HepG2 (cell line): Measurements from ENCODE around the gene TNS4. TPM values are rescaled to one million over a fixed set of nuclear protein-coding genes. Genes with fewer than 3 reads are reported as not detected.

Experiments
- ETV5 ChIP-seq: IDR thresholded peaks from 2 replicates; pipeline ENCODE4 v1.6.1; 2018; ENCODE audit warnings: missing biosample characterization, missing genetic modification reagents, inconsistent platforms, borderline replicate concordance
- FOSL2 ChIP-seq: sonication (generic); formaldehyde crosslinking; IDR thresholded peaks from 2 replicates; pipeline ENCODE4 v1.4.0; 2020; ENCODE audit warnings: missing genetic modification reagents
- NFAT5 ChIP-seq: sonication (generic); formaldehyde crosslinking; IDR thresholded peaks from 2 replicates; pipeline ENCODE4 v1.4.0; 2020; ENCODE audit warnings: missing genetic modification reagents
- PLSCR1 ChIP-seq: sonication (generic); formaldehyde crosslinking; IDR thresholded peaks from 2 replicates; pipeline ENCODE4 v1.5.0; 2020; ENCODE audit warnings: missing genetic modification reagents, mild to moderate bottlenecking, borderline replicate concordance
- SKI ChIP-seq: fragments of 450-650 bp; IDR thresholded peaks from one replicate; pipeline ENCODE4 v1.6.1; 2018; ENCODE audit warnings: mild to moderate bottlenecking; ENCODE audit not compliant: partially characterized antibody
- TERF1 ChIP-seq: sonication (generic); formaldehyde crosslinking; IDR thresholded peaks from 2 replicates; pipeline ENCODE4 v1.8.0; 2022; ENCODE audit warnings: mild to moderate bottlenecking, missing genetic modification reagents, moderate library complexity
- ZNF550 ChIP-seq: sonication (generic); formaldehyde crosslinking; IDR thresholded peaks from 2 replicates; pipeline ENCODE4 v1.4.0; 2020; ENCODE audit warnings: mild to moderate bottlenecking, missing genetic modification reagents, borderline replicate concordance
- polyA plus RNA-seq, 8 experiments: library from polyadenylated mRNA; depleted of rRNA in 3 of 8; stranded (reverse) in 7 of 8; unstranded in 1 of 8; fragments of >200 nt; fragmentation: Illumina TruSeq in 4 of 8; extraction: Trizol in 4 of 8; gene quantifications; 2 replicates each; pipeline versions ENCODE4 v1.2.1 to v1.2.3, GENCODE V29; 2011 to 2016; ENCODE audit warnings: low read depth in 4 of 8, missing spikeins in 1 of 8, mixed read lengths in 1 of 8; ENCODE audit not compliant: insufficient read depth in 1 of 8
- total RNA-seq, 5 experiments: library from RNA; depleted of rRNA; stranded (reverse); fragments of >200 nt; fragmentation: Illumina TruSeq; extraction: Trizol; gene quantifications; 2 replicates each; pipeline ENCODE4 v1.2.3, GENCODE V29; 2016; ENCODE audit warnings: low read depth in 1 of 5
- TF ChIP-seq, protein P1 (sequence below): sonication (generic); formaldehyde crosslinking; IDR thresholded peaks from 2 replicates; pipeline ENCODE4 v1.4.0; 2020; ENCODE audit warnings: missing genetic modification reagents
- TF ChIP-seq, protein P2 (sequence below): sonication (generic); formaldehyde crosslinking; IDR thresholded peaks from 2 replicates; pipeline ENCODE4 v1.4.0; 2020; ENCODE audit warnings: mild to moderate bottlenecking, missing genetic modification reagents

Gene TNS4
- total and polyA plus RNA-seq, 2 of the 13 experiments (the other 11 are each of a cell fraction or from before 2014, with no cell fraction given): 0.58 to 2.1 TPM

DNA sequence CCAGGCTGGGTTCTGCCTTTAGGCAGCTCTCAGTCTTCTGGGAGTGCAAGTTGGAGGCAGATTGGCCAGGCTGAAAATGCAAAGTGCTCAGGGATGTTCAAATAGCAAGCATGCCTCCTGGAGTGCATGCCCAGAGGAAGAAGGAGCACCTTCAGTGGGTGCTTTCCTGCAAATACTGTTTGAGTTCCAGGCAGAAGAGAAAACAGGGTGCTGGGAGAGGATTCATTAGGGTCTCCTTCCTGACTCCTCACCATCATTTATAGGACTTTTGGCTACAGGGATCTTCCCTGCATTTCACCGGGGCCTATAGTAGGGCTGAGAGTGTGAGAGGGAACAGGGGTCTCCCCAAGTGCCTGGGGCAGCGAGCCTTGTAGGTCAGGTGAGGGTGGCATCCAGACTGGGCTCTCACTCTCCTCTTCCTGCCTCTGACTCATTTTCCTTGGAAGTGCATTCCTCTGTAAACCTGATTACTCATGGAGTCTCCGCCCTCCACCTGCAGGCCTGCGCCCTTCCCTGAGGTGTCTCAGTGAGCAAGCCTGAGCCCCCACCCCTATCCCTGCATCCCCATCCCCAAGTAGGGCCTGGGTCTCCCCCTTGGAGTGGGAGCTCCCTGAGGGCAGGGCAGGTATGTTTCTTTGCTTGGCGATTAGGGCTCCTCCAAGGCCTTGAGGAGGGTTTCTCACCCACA, 17.1 kb upstream of the TNS4 start (continued):
- TF ChIP-seq NFAT5 (CRISPR knock-in tag) (no peak), FOSL2 (CRISPR knock-in tag) (peak; percentile 67; the same call in 1 of the 2 replicates), ZNF550 (CRISPR knock-in tag) (no peak), TERF1 (no peak), PLSCR1 (no peak), ETV5 (0 out of 2 replicates have a peak, but pooled peaks have one; percentile 29), SKI (no peak)
- TF ChIP-seq, protein P1, sequence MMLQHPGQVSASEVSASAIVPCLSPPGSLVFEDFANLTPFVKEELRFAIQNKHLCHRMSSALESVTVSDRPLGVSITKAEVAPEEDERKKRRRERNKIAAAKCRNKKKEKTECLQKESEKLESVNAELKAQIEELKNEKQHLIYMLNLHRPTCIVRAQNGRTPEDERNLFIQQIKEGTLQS (CRISPR knock-in tag): 0 out of 2 replicates have a peak, but pooled peaks have one; percentile 33
- TF ChIP-seq, protein P2, sequence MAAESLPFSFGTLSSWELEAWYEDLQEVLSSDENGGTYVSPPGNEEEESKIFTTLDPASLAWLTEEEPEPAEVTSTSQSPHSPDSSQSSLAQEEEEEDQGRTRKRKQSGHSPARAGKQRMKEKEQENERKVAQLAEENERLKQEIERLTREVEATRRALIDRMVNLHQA (CRISPR knock-in tag): no peak
